Osteocyte (in vitro differentiated cells): Measurements from ENCODE around the gene TENM4. TPM values are rescaled to one million over a fixed set of nuclear protein-coding genes. Genes with fewer than 3 reads are reported as not detected.

Experiments used
- DNase-seq: peaks from one replicate; pipeline ENCODE4 v3.0.0; 2021; ENCODE audit warnings: mixed read lengths; ENCODE audit not compliant: unreplicated experiment; ENCODE audit errors: extremely low spot score
- H3K27ac Mint-ChIP-seq: one replicate; pipeline ENCODE4 v1.8.0; 2021; ENCODE audit warnings: mild to moderate bottlenecking, mixed read lengths; ENCODE audit not compliant: unreplicated experiment
- H3K27me3 Mint-ChIP-seq: one replicate; pipeline ENCODE4 v1.8.0; 2021; ENCODE audit warnings: mixed read lengths; ENCODE audit not compliant: unreplicated experiment
- H3K36me3 Mint-ChIP-seq: one replicate; pipeline ENCODE4 v1.8.0; 2021; ENCODE audit warnings: mixed read lengths; ENCODE audit not compliant: unreplicated experiment
- H3K4me1 Mint-ChIP-seq: one replicate; pipeline ENCODE4 v1.8.0; 2021; ENCODE audit warnings: mixed read lengths; ENCODE audit not compliant: unreplicated experiment
- H3K4me3 Mint-ChIP-seq: one replicate; pipeline ENCODE4 v1.8.0; 2021; ENCODE audit warnings: mild to moderate bottlenecking, moderate library complexity, mixed read lengths; ENCODE audit not compliant: unreplicated experiment
- H3K9me3 Mint-ChIP-seq: one replicate; pipeline ENCODE4 v1.8.0; 2021; ENCODE audit warnings: mixed read lengths; ENCODE audit not compliant: unreplicated experiment
- CTCF ChIP-seq: fragments of 200-600 bp; sonication (generic); IDR thresholded peaks from 2 replicates; pipeline ENCODE4 v1.5.0; 2021; ENCODE audit warnings: antibody characterized with exemption, mild to moderate bottlenecking, moderate library complexity
- total RNA-seq: library from RNA; stranded (reverse); gene quantifications from 2 replicates; pipeline ENCODE4 v1.2.1, GENCODE V29; 2021

The TENM4 gene
- total RNA-seq, 1 donor from 2014 or later, result 74.1 TPM

DNA sequence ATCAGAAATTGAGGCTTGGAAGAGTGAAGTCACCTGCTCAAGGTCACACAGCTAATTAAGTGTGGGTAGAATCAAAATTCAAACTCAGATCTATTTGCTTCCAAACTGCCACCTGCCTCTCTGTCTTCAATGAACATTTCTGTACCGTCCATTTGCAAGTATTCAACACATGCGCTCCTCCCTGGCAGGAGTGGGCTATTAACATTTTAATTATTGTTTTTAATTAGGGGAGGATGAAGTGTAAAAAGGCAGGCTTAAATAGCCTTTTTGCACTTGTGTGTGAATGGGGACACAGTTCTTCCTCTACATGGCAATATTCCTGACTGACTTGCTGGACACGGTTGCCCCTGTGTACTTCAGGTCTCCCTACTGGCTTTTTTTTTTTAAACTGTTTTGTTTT, 751.7 kb downstream of the TENM4 start:
- no peak overlapping the region for H3K27ac Mint-ChIP-seq
- no peaks in the 10 kb centered on the region for H3K9me3 Mint-ChIP-seq
- DNase-seq, result no peak
- no peak overlapping the region for H3K4me3 Mint-ChIP-seq
- H3K27me3 Mint-ChIP-seq, result no peaks in the 10 kb centered on the region
- H3K4me1 Mint-ChIP-seq, result peaks cover 25% of the 10 kb centered on the region
- H3K36me3 Mint-ChIP-seq, result peaks cover 20% of the 10 kb centered on the region
- TF ChIP-seq CTCF, result no peak

- no peak for TF ChIP-seq CTCF
- H3K36me3 Mint-ChIP-seq, result peaks cover 26% of the 10 kb centered on the region
- no peak for DNase-seq
Observed at GRCh38 chr11:78688460-78688859, 752.4 kb downstream of the TENM4 start.

DNA sequence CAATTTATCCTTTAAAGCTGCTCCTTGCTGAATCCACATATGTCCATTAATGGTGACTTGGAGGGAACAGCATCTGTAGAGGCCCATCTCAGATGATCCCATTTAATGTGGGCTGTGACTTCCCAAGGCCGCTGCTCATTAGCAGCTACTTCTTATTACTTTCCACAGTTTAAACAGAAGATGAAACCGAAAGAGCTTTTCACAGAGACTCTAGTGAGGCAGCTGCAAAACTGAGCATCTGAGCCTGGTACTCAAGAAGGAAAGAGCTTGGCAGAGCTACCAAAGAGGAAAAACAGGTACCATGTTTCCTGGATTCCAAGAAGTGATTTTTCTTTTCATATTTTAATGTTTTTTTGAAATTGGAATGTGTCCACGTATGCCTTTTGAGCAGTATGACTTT, 755.7 kb downstream of the TENM4 start:
- H3K4me3 Mint-ChIP-seq, result no peak overlapping the region

More at GRCh38 chr11:78688460-78688859, 752.4 kb downstream of the TENM4 start:
- Mint-ChIP-seq H3K4me1 (peaks cover 19% of the 10 kb centered on the region), H3K9me3 (no peaks in the 10 kb centered on the region), H3K4me3 (no peak overlapping the region), H3K27ac (no peak overlapping the region), H3K27me3 (no peaks in the 10 kb centered on the region)

DNA sequence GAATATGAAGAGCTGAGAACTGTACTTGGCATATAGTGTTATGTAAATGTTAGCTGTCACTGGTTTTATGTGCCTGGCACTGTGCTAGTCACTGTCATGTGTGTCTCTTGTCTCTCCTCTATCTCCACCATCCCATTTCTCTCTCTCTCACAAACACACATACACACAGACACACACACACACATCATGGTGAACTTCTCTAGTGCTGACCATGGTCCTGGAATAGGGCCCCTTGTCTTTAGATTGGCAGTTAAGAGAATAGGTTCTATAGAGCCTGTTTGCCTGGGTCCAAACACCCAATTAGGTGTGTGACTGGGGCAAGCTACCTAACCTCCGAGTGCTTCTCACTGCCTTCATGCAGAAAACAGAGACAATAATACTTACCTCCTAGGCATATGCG, 756.5 kb downstream of the TENM4 start:
- no peak overlapping the region for H3K27ac Mint-ChIP-seq
- H3K4me3 Mint-ChIP-seq, result no peak overlapping the region
- H3K36me3 Mint-ChIP-seq, result peaks cover 25% of the 10 kb centered on the region
- TF ChIP-seq CTCF, result no peak
- H3K4me1 Mint-ChIP-seq, result no peaks in the 10 kb centered on the region
- DNase-seq, result no peak
- no peaks in the 10 kb centered on the region for H3K27me3 Mint-ChIP-seq
- H3K9me3 Mint-ChIP-seq, result no peaks in the 10 kb centered on the region

More for the DNA sequence above, 755.7 kb downstream of the TENM4 start:
- Mint-ChIP-seq H3K9me3 (no peaks in the 10 kb centered on the region), H3K27me3 (no peaks in the 10 kb centered on the region), H3K27ac (no peak overlapping the region), H3K4me1 (no peaks in the 10 kb centered on the region), H3K36me3 (peaks cover 26% of the 10 kb centered on the region)
- DNase-seq, result no peak
- no peak for TF ChIP-seq CTCF

DNA sequence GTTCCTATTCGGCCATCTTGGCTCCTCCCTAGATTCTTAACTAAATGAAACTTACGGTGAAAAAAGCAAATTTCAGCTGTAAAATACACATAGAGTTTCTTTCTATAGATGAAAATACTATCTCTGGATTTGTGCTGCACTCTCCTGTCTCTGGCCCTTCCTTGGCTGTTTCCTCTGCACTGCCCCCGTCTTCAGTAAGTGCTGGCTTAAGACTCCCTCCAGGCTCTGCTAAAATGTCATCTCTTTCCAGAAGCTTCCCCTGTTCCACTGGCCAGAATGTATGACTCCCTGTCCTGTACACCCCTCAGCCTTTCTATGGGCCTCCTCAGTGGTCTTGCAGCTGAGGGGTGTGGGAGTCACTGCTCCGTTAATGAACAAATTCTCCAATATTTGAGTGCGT, 757.1 kb downstream of the TENM4 start:
- Mint-ChIP-seq H3K27ac (no peak overlapping the region), H3K36me3 (peaks cover 22% of the 10 kb centered on the region)
- DNase-seq, result no peak

More for the DNA sequence above, 757.1 kb downstream of the TENM4 start:
- H3K4me3 Mint-ChIP-seq, result no peak overlapping the region
- no peaks in the 10 kb centered on the region for H3K27me3 Mint-ChIP-seq
- no peak for TF ChIP-seq CTCF
- H3K4me1 Mint-ChIP-seq, result no peaks in the 10 kb centered on the region
- no peaks in the 10 kb centered on the region for H3K9me3 Mint-ChIP-seq
